HepG2 (cell line): Measurements from ENCODE around the gene FBXL4. TPM values are rescaled to one million over a fixed set of nuclear protein-coding genes. Genes with fewer than 3 reads are reported as not detected.

Source experiments
- CERS6 ChIP-seq: sonication (generic); formaldehyde crosslinking; IDR thresholded peaks from 2 replicates; pipeline ENCODE4 v1.5.0; 2020; ENCODE audit warnings: missing genetic modification reagents
- DNMT1 ChIP-seq: sonication (generic); formaldehyde crosslinking; IDR thresholded peaks from 2 replicates; pipeline ENCODE4 v1.5.1; 2020; ENCODE audit warnings: mild to moderate bottlenecking, missing genetic modification reagents
- EP300 ChIP-seq, 3 experiments: sonication (generic) in 1 of 3; formaldehyde crosslinking in 1 of 3; IDR thresholded peaks; 2 replicates each; pipeline versions ENCODE4 v1.5.1 to v1.6.1; 2011 to 2020; ENCODE audit warnings: low read depth in 2 of 3, low read length in 2 of 3, borderline replicate concordance in 1 of 3, improper control_type of control experiment in 1 of 3, mild to moderate bottlenecking in 1 of 3, missing genetic modification reagents in 1 of 3, moderate library complexity in 1 of 3
- FOXJ3 ChIP-seq: sonication (generic); formaldehyde crosslinking; IDR thresholded peaks from 2 replicates; pipeline ENCODE4 v1.4.0; 2020; ENCODE audit warnings: missing genetic modification reagents, mild to moderate bottlenecking, borderline replicate concordance
- KLF15 ChIP-seq: sonication (generic); formaldehyde crosslinking; IDR thresholded peaks from 2 replicates; pipeline ENCODE4 v1.8.1; 2023; ENCODE audit warnings: borderline replicate concordance, mild to moderate bottlenecking, inconsistent platforms, missing genetic modification reagents, mixed read lengths
- MEIS1 ChIP-seq: sonication (generic); formaldehyde crosslinking; IDR thresholded peaks from 2 replicates; pipeline ENCODE4 v1.9.0; 2021; ENCODE audit warnings: mild to moderate bottlenecking, missing genetic modification reagents, moderate library complexity, borderline replicate concordance
- MYPOP ChIP-seq: sonication (generic); formaldehyde crosslinking; IDR thresholded peaks from 2 replicates; pipeline ENCODE4 v1.8.1; 2023; ENCODE audit warnings: mild to moderate bottlenecking, moderate library complexity, missing genetic modification reagents
- PAWR ChIP-seq: sonication (generic); formaldehyde crosslinking; IDR thresholded peaks from 2 replicates; pipeline ENCODE4 v1.4.0; 2020; ENCODE audit warnings: missing genetic modification reagents, mild to moderate bottlenecking, borderline replicate concordance
- STAT5B ChIP-seq: sonication (generic); formaldehyde crosslinking; IDR thresholded peaks from 2 replicates; pipeline ENCODE4 v1.4.0; 2020; ENCODE audit warnings: missing genetic modification reagents
- TBX2 ChIP-seq: sonication (generic); formaldehyde crosslinking; IDR thresholded peaks from 2 replicates; pipeline ENCODE4 v1.5.0; 2020; ENCODE audit warnings: missing genetic modification reagents, mild to moderate bottlenecking, borderline replicate concordance
- XBP1 ChIP-seq: sonication (generic); formaldehyde crosslinking; IDR thresholded peaks from 2 replicates; pipeline ENCODE4 v1.5.0; 2020; ENCODE audit warnings: missing genetic modification reagents
- ZBTB49 ChIP-seq: sonication (generic); formaldehyde crosslinking; IDR thresholded peaks from 2 replicates; pipeline ENCODE4 v1.4.0; 2020; ENCODE audit warnings: missing genetic modification reagents, borderline replicate concordance
- ZHX2 ChIP-seq, 2 experiments: sonication (generic) in 1 of 2; formaldehyde crosslinking in 1 of 2; IDR thresholded peaks; 2 replicates each; pipeline versions ENCODE4 v1.6.1 to v1.9.0; 2014 to 2022; ENCODE audit warnings: antibody characterized with exemption in 1 of 2, borderline replicate concordance in 1 of 2, inconsistent platforms in 1 of 2, low read depth in 1 of 2, missing genetic modification reagents in 1 of 2
- ZNF234 ChIP-seq: sonication (generic); formaldehyde crosslinking; conservative IDR thresholded peaks from 2 replicates; pipeline ENCODE4 v1.5.1; 2020; ENCODE audit warnings: mild to moderate bottlenecking, missing genetic modification reagents
- ZNF501 ChIP-seq: sonication (generic); formaldehyde crosslinking; IDR thresholded peaks from 2 replicates; pipeline ENCODE4 v1.5.1; 2020; ENCODE audit warnings: mild to moderate bottlenecking, moderate library complexity, missing genetic modification reagents
- ZNF580 ChIP-seq: IDR thresholded peaks from 2 replicates; pipeline ENCODE4 v1.6.1; 2016; ENCODE audit warnings: low read depth, borderline replicate concordance
- ZNF678 ChIP-seq: sonication (generic); formaldehyde crosslinking; IDR thresholded peaks from 2 replicates; pipeline ENCODE4 v1.4.0; 2020; ENCODE audit warnings: mild to moderate bottlenecking, missing genetic modification reagents
- polyA plus RNA-seq, 8 experiments: library from polyadenylated mRNA; depleted of rRNA in 3 of 8; stranded (reverse) in 7 of 8; unstranded in 1 of 8; fragments of >200 nt; fragmentation: Illumina TruSeq in 4 of 8; extraction: Trizol in 4 of 8; gene quantifications; 2 replicates each; pipeline versions ENCODE4 v1.2.1 to v1.2.3, GENCODE V29; 2011 to 2016; ENCODE audit warnings: low read depth in 4 of 8, missing spikeins in 1 of 8, mixed read lengths in 1 of 8; ENCODE audit not compliant: insufficient read depth in 1 of 8
- total RNA-seq, 5 experiments: library from RNA; depleted of rRNA; stranded (reverse); fragments of >200 nt; fragmentation: Illumina TruSeq; extraction: Trizol; gene quantifications; 2 replicates each; pipeline ENCODE4 v1.2.3, GENCODE V29; 2016; ENCODE audit warnings: low read depth in 1 of 5

Gene FBXL4
- total and polyA plus RNA-seq, 2 of the 13 experiments (the other 11 are each of a cell fraction or from before 2014, with no cell fraction given), result 13.2 to 17.6 TPM

- TF ChIP-seq ZBTB49 (CRISPR knock-in tag) (no peak), MEIS1 (no peak), KLF15 (CRISPR knock-in tag) (0 out of 2 replicates have a peak, but pooled peaks have one; percentile 64), ZNF678 (CRISPR knock-in tag) (no peak), MYPOP (CRISPR knock-in tag) (peak; percentile 60), XBP1 (CRISPR knock-in tag) (no peak), STAT5B (CRISPR knock-in tag) (no peak), DNMT1 (no peak), ZNF234 (CRISPR knock-in tag) (no peak; the same call in 1 of the 2 replicates), ZNF580 (CRISPR knock-in tag) (no peak), PAWR (CRISPR knock-in tag) (0 out of 2 replicates have a peak, but pooled peaks have one; percentile 30), FOXJ3 (CRISPR knock-in tag) (no peak; the same call in none of the 2 replicates), TBX2 (CRISPR knock-in tag) (no peak), ZHX2 (IDR thresholded peaks at IDR 0.05; ENCODE audit: low read depth) (no peak), ZHX2 (CRISPR knock-in tag; IDR thresholded peaks at IDR 0.05; ENCODE audit: borderline replicate concordance) (0 out of 2 replicates have a peak, but pooled peaks have one; percentile 80), CERS6 (CRISPR knock-in tag) (0 out of 2 replicates have a peak, but pooled peaks have one; percentile 26), EP300 (IDR thresholded peaks at IDR 0.05; ENCODE audit: low read depth in 2 of 2, low read length in 2 of 2) (no peak), EP300 (CRISPR knock-in tag; IDR thresholded peaks at IDR 0.05; ENCODE audit: borderline replicate concordance) (no peak), ZNF501 (CRISPR knock-in tag) (0 out of 2 replicates have a peak, but pooled peaks have one; percentile 60)
Observed at GRCh38 chr6:98946879-98947410, 801 bp downstream of the FBXL4 start (continued).
